Esophagus squamous epithelium (tissue), 4 donors: ENCODE results near the gene SERTAD4.

Experiments
- POLR2A ChIP-seq, 4 donors: fragments of 450-650 bp; IDR thresholded peaks; one replicate each; pipeline ENCODE4 v1.6.1; 2017; ENCODE audit warnings: antibody characterized with exemption in 4 of 4, mild to moderate bottlenecking in 4 of 4, moderate library complexity in 3 of 4
- TF ChIP-seq, protein P1 (sequence below), 6 experiments: fragments of 450-650 bp in 4 of 6; fragments of 200-600 bp in 2 of 6; sonication (generic) in 2 of 6; IDR thresholded peaks; one replicate each; pipeline ENCODE4 v1.5.1; 2016 to 2019; ENCODE audit warnings: antibody characterized with exemption in 6 of 6, mild to moderate bottlenecking in 4 of 6, moderate library complexity in 4 of 6

DNA sequence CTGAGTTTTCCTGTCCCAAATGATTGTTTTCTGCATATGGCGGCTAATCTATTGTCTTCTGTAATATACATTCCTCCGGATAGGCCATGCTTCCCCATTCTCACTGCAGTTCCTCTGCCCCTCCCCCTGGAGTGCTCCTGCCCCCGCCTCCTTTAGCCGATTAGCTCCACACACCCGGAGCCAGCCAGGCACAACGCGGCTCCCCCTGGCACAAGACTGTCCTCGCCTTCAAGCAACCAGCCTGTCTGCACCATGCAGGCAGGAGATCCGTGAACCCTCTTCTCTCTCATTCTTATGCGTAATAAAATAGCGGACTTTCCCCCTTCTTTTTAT is 18.0 kb downstream of the SERTAD4 start:
- TF ChIP-seq POLR2A (IDR thresholded peaks at IDR 0.05): no peak
- TF ChIP-seq, protein P1, sequence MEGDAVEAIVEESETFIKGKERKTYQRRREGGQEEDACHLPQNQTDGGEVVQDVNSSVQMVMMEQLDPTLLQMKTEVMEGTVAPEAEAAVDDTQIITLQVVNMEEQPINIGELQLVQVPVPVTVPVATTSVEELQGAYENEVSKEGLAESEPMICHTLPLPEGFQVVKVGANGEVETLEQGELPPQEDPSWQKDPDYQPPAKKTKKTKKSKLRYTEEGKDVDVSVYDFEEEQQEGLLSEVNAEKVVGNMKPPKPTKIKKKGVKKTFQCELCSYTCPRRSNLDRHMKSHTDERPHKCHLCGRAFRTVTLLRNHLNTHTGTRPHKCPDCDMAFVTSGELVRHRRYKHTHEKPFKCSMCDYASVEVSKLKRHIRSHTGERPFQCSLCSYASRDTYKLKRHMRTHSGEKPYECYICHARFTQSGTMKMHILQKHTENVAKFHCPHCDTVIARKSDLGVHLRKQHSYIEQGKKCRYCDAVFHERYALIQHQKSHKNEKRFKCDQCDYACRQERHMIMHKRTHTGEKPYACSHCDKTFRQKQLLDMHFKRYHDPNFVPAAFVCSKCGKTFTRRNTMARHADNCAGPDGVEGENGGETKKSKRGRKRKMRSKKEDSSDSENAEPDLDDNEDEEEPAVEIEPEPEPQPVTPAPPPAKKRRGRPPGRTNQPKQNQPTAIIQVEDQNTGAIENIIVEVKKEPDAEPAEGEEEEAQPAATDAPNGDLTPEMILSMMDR (IDR thresholded peaks at IDR 0.05): no peak
